Stimulated activated CD4-positive, alpha-beta T cell treated with anti-CD3 and anti-CD28 coated beads, Interleukin-12 subunit alpha, Interleukin-12 subunit beta, amount 100 ng/mL, for 24 hours (primary cell): ENCODE data around the gene FXYD3.
"Not testable (repeated sequence)": the region's sequence is repeated elsewhere in the genome, so short reads cannot be mapped to it uniquely, and the experiment has no call there.

Source experiments
- DNase-seq, 2 experiments: peaks; one replicate each; pipeline ENCODE4 v3.0.0-alpha.2; 2020; ENCODE audit warnings: low read depth in 2 of 2

The FXYD3 gene

GRCh38 chr19:35124098-35125060 lies 8.8 kb downstream of the FXYD3 start:
- peak; percentile 77 to 81 for DNase-seq

GRCh38 chr19:35125270-35125717 lies 9.7 kb downstream of the FXYD3 start:
- DNase-seq, result no peak

- DNase-seq, result no peak
Measured at GRCh38 chr19:35125749-35126623, 10.4 kb downstream of the FXYD3 start.

- DNase-seq, result no peak
Measured at GRCh38 chr19:35126624-35126959, 11.0 kb downstream of the FXYD3 start.

GRCh38 chr19:35127871-35128270 lies 12.2 kb downstream of the FXYD3 start:
- no peak for DNase-seq

GRCh38 chr19:35128398-35129057 lies 12.9 kb downstream of the FXYD3 start:
- no peak for DNase-seq

GRCh38 chr19:35129724-35130274 lies 14.2 kb downstream of the FXYD3 start:
- not testable (repeated sequence) for DNase-seq

- DNase-seq, result no peak
Measured at GRCh38 chr19:35130761-35131720, 15.4 kb downstream of the FXYD3 start.

GRCh38 chr19:35132254-35132653 lies 16.6 kb downstream of the FXYD3 start:
- no peak for DNase-seq

- no peak for DNase-seq
Measured at GRCh38 chr19:35133826-35134225, 18.2 kb downstream of the FXYD3 start.

- DNase-seq, result no peak
Measured at GRCh38 chr19:35134601-35135242, 19.1 kb downstream of the FXYD3 start, which contains the start of gene LGI4. Gene LGI4 (minus strand): TSS chr19:35135059. CDS start chr19:35134680, 379 bp downstream.

GRCh38 chr19:35135389-35135909 lies 19.8 kb downstream of the FXYD3 start:
- peak; percentile 24 to 66 for DNase-seq

- DNase-seq, result no peak
Measured at GRCh38 chr19:35136231-35136630, 20.6 kb downstream of the FXYD3 start.

GRCh38 chr19:35136977-35137702 lies 21.5 kb downstream of the FXYD3 start:
- DNase-seq, result no peak

- no peak for DNase-seq
Measured at GRCh38 chr19:35138305-35138892, 22.8 kb downstream of the FXYD3 start, which contains the start of gene FXYD1. Gene FXYD1 (plus strand): TSS chr19:35138824. CDS start chr19:35140080, 1,256 bp downstream.

GRCh38 chr19:35140207-35140961 lies 24.8 kb downstream of the FXYD3 start:
- no peak for DNase-seq

- peak; percentile 92 to 99 for DNase-seq
Measured at GRCh38 chr19:35140962-35141836, 25.6 kb downstream of the FXYD3 start.
